Measurements from ENCODE around the gene DBI. TPM values are rescaled to one million over a fixed set of nuclear protein-coding genes. Genes with fewer than 3 reads are reported as not detected.

Gene DBI
- total and polyA plus RNA-seq, 2 donors (not counting 1 experiment from before 2014, with no cell fraction given), result 128 to 653 TPM

GRCh38 chr2:119416299-119416923 is 49.6 kb downstream of the DBI start:
- Histone ChIP-seq H3K79me2 (ENCODE audit: control insufficient read depth, insufficient read depth, low read length) (no peaks in the 10 kb centered on the region), H3K4me3 (replicated peaks in 1 of 4; ENCODE audit: control extremely low read depth in 1 of 4, insufficient read depth in 1 of 4, low read depth in 3 of 4, low read length in 4 of 4) (no peak overlapping the region), H4K20me1 (ENCODE audit: control insufficient read depth, extremely low read depth, insufficient read depth, low read length) (no peaks in the 10 kb centered on the region), H3K4me2 (ENCODE audit: extremely low read depth, insufficient read depth, low read length) (no peak overlapping the region), H3K9ac (ENCODE audit: insufficient read depth, low read length) (no peak overlapping the region), H3K9me3 (ENCODE audit: control insufficient read depth, insufficient read depth, low read depth, low read length) (no peaks in the 10 kb centered on the region), H3K27ac (ENCODE audit: insufficient read depth, low read length) (no peak overlapping the region), H2AFZ (ENCODE audit: low read length) (no peak overlapping the region), H3K4me1 (ENCODE audit: control insufficient read depth, extremely low read depth, insufficient read depth, low read length) (no peaks in the 10 kb centered on the region), H3K27me3 (ENCODE audit: control insufficient read depth, insufficient read depth, low read length) (peaks cover 2% of the 10 kb centered on the region), H3K36me3 (ENCODE audit: control insufficient read depth, insufficient read depth, low read length) (no peaks in the 10 kb centered on the region)
- TF ChIP-seq, protein P1, sequence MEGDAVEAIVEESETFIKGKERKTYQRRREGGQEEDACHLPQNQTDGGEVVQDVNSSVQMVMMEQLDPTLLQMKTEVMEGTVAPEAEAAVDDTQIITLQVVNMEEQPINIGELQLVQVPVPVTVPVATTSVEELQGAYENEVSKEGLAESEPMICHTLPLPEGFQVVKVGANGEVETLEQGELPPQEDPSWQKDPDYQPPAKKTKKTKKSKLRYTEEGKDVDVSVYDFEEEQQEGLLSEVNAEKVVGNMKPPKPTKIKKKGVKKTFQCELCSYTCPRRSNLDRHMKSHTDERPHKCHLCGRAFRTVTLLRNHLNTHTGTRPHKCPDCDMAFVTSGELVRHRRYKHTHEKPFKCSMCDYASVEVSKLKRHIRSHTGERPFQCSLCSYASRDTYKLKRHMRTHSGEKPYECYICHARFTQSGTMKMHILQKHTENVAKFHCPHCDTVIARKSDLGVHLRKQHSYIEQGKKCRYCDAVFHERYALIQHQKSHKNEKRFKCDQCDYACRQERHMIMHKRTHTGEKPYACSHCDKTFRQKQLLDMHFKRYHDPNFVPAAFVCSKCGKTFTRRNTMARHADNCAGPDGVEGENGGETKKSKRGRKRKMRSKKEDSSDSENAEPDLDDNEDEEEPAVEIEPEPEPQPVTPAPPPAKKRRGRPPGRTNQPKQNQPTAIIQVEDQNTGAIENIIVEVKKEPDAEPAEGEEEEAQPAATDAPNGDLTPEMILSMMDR (conservative IDR thresholded peaks at IDR 0.05 in 1 of 2, IDR thresholded peaks at IDR 0.05 in 1 of 2; ENCODE audit: low read depth in 1 of 2, low read length in 2 of 2), result no peak
- TF ChIP-seq EZH2 (IDR thresholded peaks at IDR 0.05; ENCODE audit: low read length, missing control alignments), result no peak
- DNase-seq (ENCODE audit: low read depth in 2 of 2), result no peak

DNA sequence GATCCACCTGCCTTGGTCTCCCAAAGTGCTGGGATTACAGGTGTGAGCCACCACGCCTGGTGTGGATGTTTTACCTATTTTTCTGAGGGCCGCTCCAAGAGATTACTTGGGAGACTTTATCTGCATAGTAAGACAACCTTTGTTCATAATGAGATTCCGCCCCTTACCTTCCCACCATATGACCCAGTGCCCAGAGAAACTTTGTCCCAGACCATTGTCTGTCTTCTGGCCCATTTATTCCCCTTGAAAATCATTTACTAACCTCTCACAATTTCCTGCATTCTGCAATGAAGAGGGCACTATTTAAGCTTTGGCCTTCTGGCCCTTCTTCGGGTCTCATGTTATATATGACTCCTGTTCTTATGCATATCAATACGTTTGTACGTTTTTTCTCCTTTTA is 51.1 kb downstream of the DBI start:
- DNase-seq (ENCODE audit: low read depth in 2 of 2), result no peak
- Histone ChIP-seq H3K27me3 (ENCODE audit: control insufficient read depth, insufficient read depth, low read length) (peaks cover 7% of the 10 kb centered on the region), H4K20me1 (ENCODE audit: control insufficient read depth, extremely low read depth, insufficient read depth, low read length) (no peaks in the 10 kb centered on the region), H2AFZ (ENCODE audit: low read length) (no peak overlapping the region), H3K4me3 (replicated peaks in 1 of 4; ENCODE audit: control extremely low read depth in 1 of 4, insufficient read depth in 1 of 4, low read depth in 3 of 4, low read length in 4 of 4) (no peak overlapping the region), H3K79me2 (ENCODE audit: control insufficient read depth, insufficient read depth, low read length) (no peaks in the 10 kb centered on the region), H3K9ac (ENCODE audit: insufficient read depth, low read length) (no peak overlapping the region), H3K36me3 (ENCODE audit: control insufficient read depth, insufficient read depth, low read length) (no peaks in the 10 kb centered on the region), H3K4me1 (ENCODE audit: control insufficient read depth, extremely low read depth, insufficient read depth, low read length) (no peaks in the 10 kb centered on the region), H3K4me2 (ENCODE audit: extremely low read depth, insufficient read depth, low read length) (no peak overlapping the region), H3K9me3 (ENCODE audit: control insufficient read depth, insufficient read depth, low read depth, low read length) (no peaks in the 10 kb centered on the region), H3K27ac (ENCODE audit: insufficient read depth, low read length) (no peak overlapping the region)
- no peak for TF ChIP-seq EZH2 (IDR thresholded peaks at IDR 0.05; ENCODE audit: low read length, missing control alignments)
- TF ChIP-seq, protein P1 (conservative IDR thresholded peaks at IDR 0.05 in 1 of 2, IDR thresholded peaks at IDR 0.05 in 1 of 2; ENCODE audit: low read depth in 1 of 2, low read length in 2 of 2), result no peak

- Histone ChIP-seq H3K36me3 (ENCODE audit: control insufficient read depth, insufficient read depth, low read length) (no peaks in the 10 kb centered on the region), H3K9me3 (ENCODE audit: control insufficient read depth, insufficient read depth, low read depth, low read length) (no peaks in the 10 kb centered on the region), H3K27me3 (ENCODE audit: control insufficient read depth, insufficient read depth, low read length) (peaks cover 11% of the 10 kb centered on the region), H3K4me2 (ENCODE audit: extremely low read depth, insufficient read depth, low read length) (no peak overlapping the region), H3K27ac (ENCODE audit: insufficient read depth, low read length) (no peak overlapping the region), H2AFZ (ENCODE audit: low read length) (no peak overlapping the region), H4K20me1 (ENCODE audit: control insufficient read depth, extremely low read depth, insufficient read depth, low read length) (no peaks in the 10 kb centered on the region), H3K4me1 (ENCODE audit: control insufficient read depth, extremely low read depth, insufficient read depth, low read length) (no peaks in the 10 kb centered on the region), H3K79me2 (ENCODE audit: control insufficient read depth, insufficient read depth, low read length) (no peaks in the 10 kb centered on the region), H3K9ac (ENCODE audit: insufficient read depth, low read length) (no peak overlapping the region), H3K4me3 (replicated peaks in 1 of 4; ENCODE audit: control extremely low read depth in 1 of 4, insufficient read depth in 1 of 4, low read depth in 3 of 4, low read length in 4 of 4) (no peak overlapping the region)
- peak in 1 of 2 donors; percentile 10 for DNase-seq (ENCODE audit: low read depth in 2 of 2)
- TF ChIP-seq, protein P1 (conservative IDR thresholded peaks at IDR 0.05 in 1 of 2, IDR thresholded peaks at IDR 0.05 in 1 of 2; ENCODE audit: low read depth in 1 of 2, low read length in 2 of 2), result no peak
- no peak for TF ChIP-seq EZH2 (IDR thresholded peaks at IDR 0.05; ENCODE audit: low read length, missing control alignments)
Observed at GRCh38 chr2:119419065-119419464, 52.3 kb downstream of the DBI start.

Data from fibroblast of lung (primary cell).